ENCODE results near the gene SLC22A5.

DNA sequence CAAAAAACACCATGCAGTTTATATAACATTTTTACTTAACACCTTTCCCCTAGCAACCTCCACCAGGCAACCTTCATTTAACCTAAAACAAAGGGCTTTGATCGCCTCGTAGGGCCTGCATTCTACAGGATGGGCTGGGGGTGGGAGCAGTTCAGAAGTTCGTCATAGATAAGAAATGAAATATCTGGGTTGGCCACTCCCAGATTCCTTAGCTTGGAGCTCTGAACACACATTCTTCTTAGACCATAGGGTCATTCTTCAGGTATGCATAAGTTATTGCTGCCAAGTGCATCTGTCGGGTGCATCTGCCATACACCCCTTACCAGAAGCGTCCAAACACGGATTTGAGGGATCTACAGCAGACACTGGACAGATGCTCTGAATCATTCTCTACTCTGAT, 4.3 kb upstream of the SLC22A5 start:
- TF ChIP-seq, protein P1, sequence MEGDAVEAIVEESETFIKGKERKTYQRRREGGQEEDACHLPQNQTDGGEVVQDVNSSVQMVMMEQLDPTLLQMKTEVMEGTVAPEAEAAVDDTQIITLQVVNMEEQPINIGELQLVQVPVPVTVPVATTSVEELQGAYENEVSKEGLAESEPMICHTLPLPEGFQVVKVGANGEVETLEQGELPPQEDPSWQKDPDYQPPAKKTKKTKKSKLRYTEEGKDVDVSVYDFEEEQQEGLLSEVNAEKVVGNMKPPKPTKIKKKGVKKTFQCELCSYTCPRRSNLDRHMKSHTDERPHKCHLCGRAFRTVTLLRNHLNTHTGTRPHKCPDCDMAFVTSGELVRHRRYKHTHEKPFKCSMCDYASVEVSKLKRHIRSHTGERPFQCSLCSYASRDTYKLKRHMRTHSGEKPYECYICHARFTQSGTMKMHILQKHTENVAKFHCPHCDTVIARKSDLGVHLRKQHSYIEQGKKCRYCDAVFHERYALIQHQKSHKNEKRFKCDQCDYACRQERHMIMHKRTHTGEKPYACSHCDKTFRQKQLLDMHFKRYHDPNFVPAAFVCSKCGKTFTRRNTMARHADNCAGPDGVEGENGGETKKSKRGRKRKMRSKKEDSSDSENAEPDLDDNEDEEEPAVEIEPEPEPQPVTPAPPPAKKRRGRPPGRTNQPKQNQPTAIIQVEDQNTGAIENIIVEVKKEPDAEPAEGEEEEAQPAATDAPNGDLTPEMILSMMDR (IDR thresholded peaks at IDR 0.05) = no peak
- TF ChIP-seq POLR2AphosphoS5 (IDR thresholded peaks at IDR 0.05) = no peak
